M059J (cell line): Measurements from ENCODE around the gene GABARAPL1. TPM values are rescaled to one million over a fixed set of nuclear protein-coding genes. Genes with fewer than 3 reads are reported as not detected.
A peak's percentile ranks its signal among the peaks of the same experiment; 100 is the strongest.
"Not testable (repeated sequence)": the region's sequence is repeated elsewhere in the genome, so short reads cannot be mapped to it uniquely, and the experiment has no call there.

Experiments
- DNase-seq: peaks from one replicate; pipeline ENCODE4 v3.0.0-alpha.2; 2012; ENCODE audit warnings: low read depth
- total RNA-seq: library from RNA; depleted of rRNA; stranded (reverse); fragments of >200 nt; shearing (Covaris generic); gene quantifications from 2 replicates; pipeline ENCODE4 v1.2.3, GENCODE V29; 2014

Gene GABARAPL1
- total RNA-seq, 1 experiment from 2014 or later, result 78.6 TPM

- peak; percentile 36 for DNase-seq
Observed at GRCh38 chr12:10197879-10198278, 14.8 kb upstream of the GABARAPL1 start.

GRCh38 chr12:10204495-10204894, 8.2 kb upstream of the GABARAPL1 start:
- DNase-seq, result not testable (repeated sequence)

GRCh38 chr12:10205220-10205807, 7.4 kb upstream of the GABARAPL1 start:
- DNase-seq, result peak; percentile 90

- DNase-seq, result no peak
Observed at GRCh38 chr12:10207136-10207535, 5.5 kb upstream of the GABARAPL1 start.

GRCh38 chr12:10210225-10210624, 2.5 kb upstream of the GABARAPL1 start:
- DNase-seq, result no peak

- peak; percentile 24 for DNase-seq
Observed at GRCh38 chr12:10211101-10211939, 1.4 kb upstream of the GABARAPL1 start.

GRCh38 chr12:10211940-10212738, 538 bp upstream of the GABARAPL1 start:
- peak; percentile 99 for DNase-seq

GRCh38 chr12:10213168-10214135, 775 bp downstream of the GABARAPL1 start:
- peak; percentile 82 for DNase-seq

- peak; percentile 76 for DNase-seq
Observed at GRCh38 chr12:10214136-10214894, 1.6 kb downstream of the GABARAPL1 start.

GRCh38 chr12:10214895-10215267, 2.2 kb downstream of the GABARAPL1 start:
- DNase-seq, result peak; percentile 44

- DNase-seq, result no peak
Observed at GRCh38 chr12:10215436-10215835, 2.8 kb downstream of the GABARAPL1 start.

GRCh38 chr12:10215946-10216345, 3.3 kb downstream of the GABARAPL1 start:
- not testable (repeated sequence) for DNase-seq

- DNase-seq, result no peak
Observed at GRCh38 chr12:10218021-10218420, 5.3 kb downstream of the GABARAPL1 start.

- DNase-seq, result peak; percentile 23
Observed at GRCh38 chr12:10220398-10221077, 7.9 kb downstream of the GABARAPL1 start.

GRCh38 chr12:10221846-10222245, 9.2 kb downstream of the GABARAPL1 start:
- no peak for DNase-seq

- no peak for DNase-seq
Observed at GRCh38 chr12:10223208-10223607, 10.5 kb downstream of the GABARAPL1 start.

- DNase-seq, result not testable (repeated sequence)
Observed at GRCh38 chr12:10225426-10225825, 12.7 kb downstream of the GABARAPL1 start.

- no peak for DNase-seq
Observed at GRCh38 chr12:10226086-10226485, 13.4 kb downstream of the GABARAPL1 start.

- no peak for DNase-seq
Observed at GRCh38 chr12:10226731-10227130, 14.1 kb downstream of the GABARAPL1 start.

- no peak for DNase-seq
Observed at GRCh38 chr12:10227648-10228047, 15.0 kb downstream of the GABARAPL1 start.
